Measurements from ENCODE around the gene CKS1B. TPM values are rescaled to one million over a fixed set of nuclear protein-coding genes. Genes with fewer than 3 reads are reported as not detected.
A peak's percentile ranks its signal among the peaks of the same experiment; 100 is the strongest.

Gene CKS1B
- total RNA-seq, 1 experiment from 2014 or later = 259 TPM

DNA sequence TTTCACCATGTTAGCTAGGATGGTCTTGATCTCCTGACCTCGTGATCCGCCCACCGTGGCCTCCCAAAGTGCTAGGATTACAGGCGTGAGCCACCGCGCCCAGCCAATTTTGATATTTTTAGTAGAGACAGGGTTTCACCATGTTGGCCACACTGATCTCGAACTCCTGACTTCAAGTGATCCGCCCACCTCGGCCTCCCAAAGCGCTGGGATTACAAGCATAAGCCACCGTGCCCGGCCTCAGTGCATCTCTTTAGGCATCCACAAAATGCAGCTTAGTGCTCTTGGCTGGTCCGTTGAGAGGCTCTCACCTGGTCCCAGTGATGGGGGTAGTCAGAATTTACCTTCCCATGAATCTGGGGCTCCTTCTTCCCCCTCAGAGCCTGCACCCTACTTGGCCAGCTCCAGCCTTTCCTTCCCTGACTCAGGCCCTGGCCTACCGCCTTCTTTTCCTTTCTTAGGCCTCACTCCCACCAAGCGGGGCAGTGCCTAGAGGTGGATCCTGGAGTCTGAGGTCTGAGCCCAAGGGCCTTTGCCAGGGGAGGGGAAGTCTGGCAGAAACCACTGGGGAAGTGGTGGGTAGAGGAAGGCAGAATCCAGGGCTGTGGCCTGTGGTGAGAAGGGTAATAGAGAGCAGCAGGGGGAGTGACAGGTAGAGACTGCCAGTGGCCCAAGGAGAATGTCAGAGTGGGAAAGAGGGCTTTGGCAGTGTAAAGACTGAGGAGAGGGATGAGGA, 22.7 kb downstream of the CKS1B start:
- intact Hi-C loops (cut with micrococcal nuclease; ENCODE audit: unreplicated experiment) = no loop called here
- Mint-ChIP-seq H3K27me3 (ENCODE audit: insufficient read depth, unreplicated experiment) (no peaks in the 10 kb centered on the region), H3K27ac (ENCODE audit: unreplicated experiment) (peak overlapping the region; percentile 62), H3K4me1 (ENCODE audit: low read depth, unreplicated experiment) (peaks cover 26% of the 10 kb centered on the region), H3K4me3 (ENCODE audit: unreplicated experiment) (peak overlapping the region; percentile 96), H3K36me3 (ENCODE audit: insufficient read depth, unreplicated experiment) (peaks cover 40% of the 10 kb centered on the region), H3K9me3 (ENCODE audit: unreplicated experiment) (no peaks in the 10 kb centered on the region)
- no TSS peak for BruUV-seq (replicated peaks)
- H3K36me3 ChIP-seq (ENCODE audit: control insufficient read depth, insufficient read depth, low read length) = peaks cover 1% of the 10 kb centered on the region; the same call in 1 of the 2 replicates
- H3K4me3 ChIP-seq (ENCODE audit: low read depth, low read length) = no peak overlapping the region
- ChIA-PET POLR2A (interaction anchor here (0.6 to 1.8 kb wide), 2 partner anchors 14 to 54 kb away, joined by 4 to 9 read pairs; partner anchors contain the start of gene FLAD1), CTCF (interaction anchor here (0.7 to 0.9 kb wide), 2 partner anchors 9 to 25 kb away, joined by 3 read pairs; no protein-coding TSS in a partner anchor)
- TF ChIP-seq, protein P1, sequence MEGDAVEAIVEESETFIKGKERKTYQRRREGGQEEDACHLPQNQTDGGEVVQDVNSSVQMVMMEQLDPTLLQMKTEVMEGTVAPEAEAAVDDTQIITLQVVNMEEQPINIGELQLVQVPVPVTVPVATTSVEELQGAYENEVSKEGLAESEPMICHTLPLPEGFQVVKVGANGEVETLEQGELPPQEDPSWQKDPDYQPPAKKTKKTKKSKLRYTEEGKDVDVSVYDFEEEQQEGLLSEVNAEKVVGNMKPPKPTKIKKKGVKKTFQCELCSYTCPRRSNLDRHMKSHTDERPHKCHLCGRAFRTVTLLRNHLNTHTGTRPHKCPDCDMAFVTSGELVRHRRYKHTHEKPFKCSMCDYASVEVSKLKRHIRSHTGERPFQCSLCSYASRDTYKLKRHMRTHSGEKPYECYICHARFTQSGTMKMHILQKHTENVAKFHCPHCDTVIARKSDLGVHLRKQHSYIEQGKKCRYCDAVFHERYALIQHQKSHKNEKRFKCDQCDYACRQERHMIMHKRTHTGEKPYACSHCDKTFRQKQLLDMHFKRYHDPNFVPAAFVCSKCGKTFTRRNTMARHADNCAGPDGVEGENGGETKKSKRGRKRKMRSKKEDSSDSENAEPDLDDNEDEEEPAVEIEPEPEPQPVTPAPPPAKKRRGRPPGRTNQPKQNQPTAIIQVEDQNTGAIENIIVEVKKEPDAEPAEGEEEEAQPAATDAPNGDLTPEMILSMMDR (IDR thresholded peaks at IDR 0.05; ENCODE audit: insufficient read depth in 1 of 2, low read depth in 1 of 2, low read length in 1 of 2, severe bottlenecking in 1 of 2, unreplicated experiment in 1 of 2) = no peak
- H3K27me3 ChIP-seq (replicated peaks; ENCODE audit: control insufficient read depth, insufficient read depth, low read length) = no peaks in the 10 kb centered on the region
- DNase-seq = no peak
- 0 out of 2 replicates have a peak, but pooled peaks cover 11% of the 10 kb centered on the region for H3K4me1 ChIP-seq
- H3K9me3 ChIP-seq = no peaks in the 10 kb centered on the region

- Histone ChIP-seq H3K36me3 (ENCODE audit: control insufficient read depth, insufficient read depth, low read length) (no peaks in the 10 kb centered on the region), H3K4me3 (ENCODE audit: low read depth, low read length) (peak overlapping the region; percentile 92), H3K4me1 (0 out of 2 replicates have a peak, but pooled peaks cover 11% of the 10 kb centered on the region), H3K27me3 (replicated peaks; ENCODE audit: control insufficient read depth, insufficient read depth, low read length) (no peaks in the 10 kb centered on the region), H3K9me3 (no peaks in the 10 kb centered on the region)
- Mint-ChIP-seq H3K36me3 (ENCODE audit: insufficient read depth, unreplicated experiment) (peaks cover 33% of the 10 kb centered on the region), H3K9me3 (ENCODE audit: unreplicated experiment) (no peaks in the 10 kb centered on the region), H3K27me3 (ENCODE audit: insufficient read depth, unreplicated experiment) (no peaks in the 10 kb centered on the region), H3K27ac (ENCODE audit: unreplicated experiment) (peak overlapping the region; percentile 96), H3K4me1 (ENCODE audit: low read depth, unreplicated experiment) (peaks cover 26% of the 10 kb centered on the region), H3K4me3 (ENCODE audit: unreplicated experiment) (peak overlapping the region; percentile 96)
- no TSS peak for BruUV-seq (replicated peaks)
- TF ChIP-seq, protein P1 (IDR thresholded peaks at IDR 0.05; ENCODE audit: insufficient read depth in 1 of 2, low read depth in 1 of 2, low read length in 1 of 2, severe bottlenecking in 1 of 2, unreplicated experiment in 1 of 2) = peak in 1 of 2 experiments; percentile 23
- intact Hi-C loops (cut with micrococcal nuclease; ENCODE audit: unreplicated experiment) = no loop called here
- CTCF ChIA-PET = interaction anchor here (0.6 to 2.1 kb wide), 13 partner anchors 10 to 1860 kb away, joined by 3 to 43 read pairs (median 8); partner anchors contain the start of genes ADAM15, FLAD1, INSRR and PMVK
- POLR2A ChIA-PET = interaction anchor here (0.6 to 2.1 kb wide), 4 partner anchors 26 to 136 kb away, joined by 3 to 75 read pairs (median 10); partner anchors contain the start of genes PYGO2 and SHC1
- DNase-seq = no peak
These were observed 23.8 kb downstream of the CKS1B start for GRCh38 chr1:154998201-154998780.
